ENCODE measurements around the gene FRAT2.

- TF ChIP-seq RCOR1 (IDR thresholded peaks at IDR 0.05; ENCODE audit: insufficient replicate concordance, low read length) (no peak), CTCF (conservative IDR thresholded peaks at IDR 0.05; ENCODE audit: low read depth, low read length) (no peak)
These were observed 3.5 kb upstream of the FRAT2 start for GRCh38 chr10:97338041-97338440.
